ENCODE measurements around the gene DUSP16. TPM values are rescaled to one million over a fixed set of nuclear protein-coding genes. Genes with fewer than 3 reads are reported as not detected.

The DUSP16 gene
- total RNA-seq, 4 donors from 2014 or later: 15.3 to 29.0 (median 25.0) TPM

DNA sequence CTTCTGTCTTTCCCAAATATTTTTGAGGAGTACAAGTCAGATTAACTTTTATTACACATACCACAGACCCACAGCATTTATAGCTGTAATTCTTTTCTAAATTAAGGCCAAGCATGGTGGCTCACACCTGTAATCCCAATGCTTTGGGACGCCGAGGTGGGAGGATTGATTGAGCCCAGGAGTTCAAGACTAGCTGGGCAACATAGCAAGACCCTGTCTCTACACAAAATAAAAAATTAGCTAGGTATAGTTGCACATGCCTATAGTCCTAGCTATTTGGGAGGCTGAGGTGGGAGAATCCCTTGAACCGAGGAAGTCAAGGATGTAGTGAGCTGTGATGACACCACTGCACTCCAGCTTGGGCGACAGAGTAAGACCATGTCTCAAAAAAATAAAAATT lies 7.0 kb downstream of the DUSP16 start:
- 97 to 99% methylated on average over 4 of the region's 4 CpGs for WGBS, 2 donors
- no peak for TF ChIP-seq POLR2A (IDR thresholded peaks at IDR 0.05)
- TF ChIP-seq, protein P1, sequence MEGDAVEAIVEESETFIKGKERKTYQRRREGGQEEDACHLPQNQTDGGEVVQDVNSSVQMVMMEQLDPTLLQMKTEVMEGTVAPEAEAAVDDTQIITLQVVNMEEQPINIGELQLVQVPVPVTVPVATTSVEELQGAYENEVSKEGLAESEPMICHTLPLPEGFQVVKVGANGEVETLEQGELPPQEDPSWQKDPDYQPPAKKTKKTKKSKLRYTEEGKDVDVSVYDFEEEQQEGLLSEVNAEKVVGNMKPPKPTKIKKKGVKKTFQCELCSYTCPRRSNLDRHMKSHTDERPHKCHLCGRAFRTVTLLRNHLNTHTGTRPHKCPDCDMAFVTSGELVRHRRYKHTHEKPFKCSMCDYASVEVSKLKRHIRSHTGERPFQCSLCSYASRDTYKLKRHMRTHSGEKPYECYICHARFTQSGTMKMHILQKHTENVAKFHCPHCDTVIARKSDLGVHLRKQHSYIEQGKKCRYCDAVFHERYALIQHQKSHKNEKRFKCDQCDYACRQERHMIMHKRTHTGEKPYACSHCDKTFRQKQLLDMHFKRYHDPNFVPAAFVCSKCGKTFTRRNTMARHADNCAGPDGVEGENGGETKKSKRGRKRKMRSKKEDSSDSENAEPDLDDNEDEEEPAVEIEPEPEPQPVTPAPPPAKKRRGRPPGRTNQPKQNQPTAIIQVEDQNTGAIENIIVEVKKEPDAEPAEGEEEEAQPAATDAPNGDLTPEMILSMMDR (IDR thresholded peaks at IDR 0.05): no peak

DNA sequence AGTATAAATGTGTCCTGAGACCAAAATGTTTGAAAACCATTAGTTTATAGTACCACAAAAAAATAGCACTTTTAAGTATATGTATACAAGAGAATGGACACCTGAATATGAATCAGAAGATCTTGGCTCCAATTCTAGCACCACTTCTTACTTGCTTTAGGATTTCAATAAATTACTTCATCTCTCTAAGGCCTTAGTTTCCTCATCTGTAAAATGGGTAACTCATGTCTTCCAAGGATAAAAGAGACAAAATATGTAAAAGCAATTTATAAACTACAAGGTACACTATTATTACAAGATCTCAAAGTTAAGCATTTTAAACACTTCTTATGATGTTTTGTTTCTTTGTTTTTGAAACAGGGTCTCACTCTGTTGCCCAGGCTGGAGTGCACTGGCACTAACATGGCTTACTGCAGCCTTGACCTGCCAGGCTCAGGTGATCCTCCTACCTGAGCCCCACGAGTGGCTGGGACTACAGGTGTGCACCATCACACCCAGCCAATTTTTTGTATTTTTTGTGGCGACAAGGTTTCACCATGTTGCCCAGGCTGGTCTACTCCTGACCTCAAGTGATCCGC lies 9.4 kb downstream of the DUSP16 start:
- no peak overlapping the region for H3K4me3 ChIP-seq (ENCODE audit: low read depth, poor library complexity, severe bottlenecking)
- 91 to 97% methylated on average over 3 of the region's 3 CpGs for WGBS, 2 donors
- intact Hi-C loops (cut with DNase I; ENCODE audit: low total_unique reads): no loop called here
- DNase-seq (ENCODE audit: low spot score in 2 of 2): no peak
- no peak for TF ChIP-seq POLR2A (IDR thresholded peaks at IDR 0.05)
- TF ChIP-seq, protein P1 (IDR thresholded peaks at IDR 0.05): no peak

More for the DNA sequence above, 7.0 kb downstream of the DUSP16 start:
- H3K4me3 ChIP-seq (ENCODE audit: low read depth, poor library complexity, severe bottlenecking): no peak overlapping the region
- DNase-seq (ENCODE audit: low spot score in 2 of 2): no peak
- intact Hi-C loops (cut with DNase I; ENCODE audit: low total_unique reads): no loop called here

DNA sequence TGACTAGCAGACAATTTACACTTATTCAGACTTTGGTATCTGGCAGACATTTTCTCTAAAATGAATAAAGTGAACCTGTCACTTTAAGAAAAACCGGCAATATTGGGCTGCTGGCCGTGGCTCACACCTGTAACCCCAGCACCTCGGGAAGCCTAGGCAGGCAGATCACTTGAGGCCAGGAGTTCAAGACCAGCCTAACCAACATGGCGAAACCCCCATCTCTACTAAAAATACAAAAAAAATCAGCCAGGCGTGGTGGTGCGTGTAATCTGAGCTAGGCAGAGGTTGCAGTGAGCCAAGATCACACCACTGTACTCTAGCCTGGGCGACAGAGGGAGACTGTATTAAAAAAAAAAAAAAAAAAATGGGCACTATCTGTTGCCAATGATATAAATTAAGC lies 11.5 kb downstream of the DUSP16 start:
- WGBS, 2 donors: 63 to 71% methylated on average over 7 of the region's 7 CpGs
- intact Hi-C loops (cut with DNase I; ENCODE audit: low total_unique reads): no loop called here
- no peak overlapping the region for H3K4me3 ChIP-seq (ENCODE audit: low read depth, poor library complexity, severe bottlenecking)
- DNase-seq (ENCODE audit: low spot score in 2 of 2): no peak
- no peak for TF ChIP-seq POLR2A (IDR thresholded peaks at IDR 0.05)
- TF ChIP-seq, protein P1 (IDR thresholded peaks at IDR 0.05): no peak

DNA sequence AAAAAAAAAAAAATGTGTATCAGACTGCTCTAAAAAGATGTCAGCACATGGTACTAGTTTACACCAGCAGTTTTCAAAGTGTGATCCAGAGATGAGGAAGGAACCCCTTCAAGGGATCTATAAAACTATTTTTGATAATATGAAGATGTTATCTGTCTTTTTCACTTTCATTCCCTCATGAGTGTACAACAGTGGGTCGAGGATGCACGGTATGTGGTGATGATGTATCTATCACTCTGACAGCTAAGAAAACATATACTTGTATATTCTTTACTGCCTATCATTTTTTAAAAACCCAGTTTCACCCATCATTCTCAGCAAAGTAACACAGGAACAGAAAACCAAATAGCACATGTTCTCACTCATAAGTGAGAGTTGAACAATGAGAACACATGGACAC lies 12.4 kb downstream of the DUSP16 start:
- no peak for DNase-seq (ENCODE audit: low spot score in 2 of 2)
- intact Hi-C loops (cut with DNase I; ENCODE audit: low total_unique reads): no loop called here
- 86 to 91% methylated on average over 2 of the region's 2 CpGs for WGBS, 2 donors
- H3K4me3 ChIP-seq (ENCODE audit: low read depth, poor library complexity, severe bottlenecking): no peak overlapping the region
- TF ChIP-seq, protein P1 (IDR thresholded peaks at IDR 0.05): no peak
- no peak for TF ChIP-seq POLR2A (IDR thresholded peaks at IDR 0.05)

DNA sequence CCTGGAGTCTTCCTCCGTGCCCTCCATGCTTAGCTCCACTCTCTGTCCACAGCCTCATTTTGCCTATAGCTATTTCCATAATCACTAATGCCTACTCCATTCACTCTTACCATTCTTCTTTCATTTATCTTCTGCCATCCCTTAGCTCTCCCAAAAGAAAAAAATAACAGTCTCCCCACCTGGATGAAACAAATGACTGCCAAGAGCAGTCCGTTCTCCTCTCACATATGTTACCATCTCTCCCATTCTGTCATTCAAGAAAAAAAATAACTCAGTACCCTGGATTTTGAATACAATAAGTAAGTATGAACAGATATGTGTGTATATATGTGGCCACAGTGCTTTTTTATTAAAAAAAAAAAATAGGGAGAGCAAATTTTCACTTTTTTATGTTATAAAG lies 13.2 kb downstream of the DUSP16 start:
- WGBS, 2 donors: 96 to 99% methylated on average over 2 of the region's 2 CpGs

More for the DNA sequence above, 13.2 kb downstream of the DUSP16 start:
- no peak for DNase-seq (ENCODE audit: low spot score in 2 of 2)
- TF ChIP-seq, protein P1 (IDR thresholded peaks at IDR 0.05): no peak
- no peak for TF ChIP-seq POLR2A (IDR thresholded peaks at IDR 0.05)
- H3K4me3 ChIP-seq (ENCODE audit: low read depth, poor library complexity, severe bottlenecking): no peak overlapping the region
- intact Hi-C loops (cut with DNase I; ENCODE audit: low total_unique reads): no loop called here

Measured in lower leg skin (tissue), 4 donors.